GM12878 (cell line): Measurements from ENCODE around the gene ISG15.

Source experiments
- CHD4 ChIP-seq: fragments of 200-600 bp; sonication (generic); IDR thresholded peaks from 2 replicates; pipeline ENCODE4 v1.6.1; 2016; ENCODE audit warnings: mild to moderate bottlenecking
- EP300 ChIP-seq, 2 experiments: fragments of 150-350 bp in 1 of 2; IDR thresholded peaks; 2 replicates each; pipeline ENCODE4 v1.6.1; 2011 to 2012; ENCODE audit warnings: low read depth in 2 of 2, low read length in 2 of 2, borderline replicate concordance in 1 of 2, improper control_type of control experiment in 1 of 2, inconsistent platforms in 1 of 2; ENCODE audit not compliant: control insufficient read depth in 1 of 2
- GABPA ChIP-seq: IDR thresholded peaks from 2 replicates; pipeline ENCODE4 v1.6.1; 2014; ENCODE audit warnings: antibody characterized with exemption, low read depth, mild to moderate bottlenecking, inconsistent platforms
- JUND ChIP-seq: IDR thresholded peaks from 2 replicates; pipeline ENCODE4 v1.6.1; 2012; ENCODE audit warnings: low read depth, mild to moderate bottlenecking, low read length, improper control_type of control experiment, moderate library complexity
- POLR2A ChIP-seq: IDR thresholded peaks from 2 replicates; pipeline ENCODE4 v1.6.1; 2011; ENCODE audit warnings: low read depth, mild to moderate bottlenecking, low read length
- SMC3 ChIP-seq: IDR thresholded peaks from 2 replicates; pipeline ENCODE4 v1.6.1; 2011; ENCODE audit warnings: low read length, improper control_type of control experiment, borderline replicate concordance
- TAF1 ChIP-seq: IDR thresholded peaks from 2 replicates; pipeline ENCODE4 v1.6.1; 2011; ENCODE audit warnings: mild to moderate bottlenecking, low read depth, low read length, borderline replicate concordance
- ZNF274 ChIP-seq: IDR thresholded peaks from one replicate; pipeline ENCODE4 v1.8.0; 2011; ENCODE audit not compliant: insufficient read length, insufficient read depth
- TF ChIP-seq, protein P1 (sequence below), 3 experiments: IDR thresholded peaks in 2 of 3; conservative IDR thresholded peaks in 1 of 3; 2 replicates each; pipeline ENCODE4 v1.5.1; 2011; ENCODE audit warnings: low read depth in 3 of 3, low read length in 3 of 3, mild to moderate bottlenecking in 3 of 3, control low read depth in 2 of 3, moderate library complexity in 2 of 3, inconsistent platforms in 1 of 3, mixed read lengths in 1 of 3; ENCODE audit not compliant: control insufficient read depth in 2 of 3, insufficient read depth in 1 of 3; ENCODE audit errors: extremely low read depth in 1 of 3
- TF ChIP-seq, protein P2 (sequence below): IDR thresholded peaks from 2 replicates; pipeline ENCODE4 v1.6.1; 2012; ENCODE audit warnings: low read length, inconsistent platforms
- TF ChIP-seq, protein P3 (sequence below): fragments of 450-650 bp; formaldehyde crosslinking; IDR thresholded peaks from 2 replicates; pipeline ENCODE4 v1.4.0; 2020; ENCODE audit warnings: mild to moderate bottlenecking, moderate library complexity

DNA sequence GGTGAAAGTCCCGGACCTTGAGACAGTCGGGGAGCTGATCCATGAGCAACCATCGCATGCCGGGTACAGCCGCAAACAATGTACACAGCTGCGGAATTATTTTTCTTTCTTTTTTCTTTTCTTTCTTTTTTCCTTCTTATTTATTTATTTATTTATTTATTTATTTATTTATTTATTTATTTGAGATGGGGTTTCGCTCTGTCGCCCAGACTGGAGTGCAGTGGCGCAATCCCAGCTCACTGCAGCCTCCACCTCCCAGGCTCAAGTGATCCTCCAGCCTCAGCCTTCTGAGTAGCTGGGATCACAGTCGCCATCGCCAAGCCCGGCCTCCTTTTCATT, 28.9 kb upstream of the ISG15 start:
- TF ChIP-seq TAF1, result no peak
- TF ChIP-seq ZNF274, result no peak
- no peak for TF ChIP-seq EP300 (IDR thresholded peaks at IDR 0.05; ENCODE audit: borderline replicate concordance in 1 of 2, control insufficient read depth in 1 of 2, low read depth in 2 of 2, low read length in 2 of 2)
- no peak for TF ChIP-seq CHD4
- TF ChIP-seq, protein P1, sequence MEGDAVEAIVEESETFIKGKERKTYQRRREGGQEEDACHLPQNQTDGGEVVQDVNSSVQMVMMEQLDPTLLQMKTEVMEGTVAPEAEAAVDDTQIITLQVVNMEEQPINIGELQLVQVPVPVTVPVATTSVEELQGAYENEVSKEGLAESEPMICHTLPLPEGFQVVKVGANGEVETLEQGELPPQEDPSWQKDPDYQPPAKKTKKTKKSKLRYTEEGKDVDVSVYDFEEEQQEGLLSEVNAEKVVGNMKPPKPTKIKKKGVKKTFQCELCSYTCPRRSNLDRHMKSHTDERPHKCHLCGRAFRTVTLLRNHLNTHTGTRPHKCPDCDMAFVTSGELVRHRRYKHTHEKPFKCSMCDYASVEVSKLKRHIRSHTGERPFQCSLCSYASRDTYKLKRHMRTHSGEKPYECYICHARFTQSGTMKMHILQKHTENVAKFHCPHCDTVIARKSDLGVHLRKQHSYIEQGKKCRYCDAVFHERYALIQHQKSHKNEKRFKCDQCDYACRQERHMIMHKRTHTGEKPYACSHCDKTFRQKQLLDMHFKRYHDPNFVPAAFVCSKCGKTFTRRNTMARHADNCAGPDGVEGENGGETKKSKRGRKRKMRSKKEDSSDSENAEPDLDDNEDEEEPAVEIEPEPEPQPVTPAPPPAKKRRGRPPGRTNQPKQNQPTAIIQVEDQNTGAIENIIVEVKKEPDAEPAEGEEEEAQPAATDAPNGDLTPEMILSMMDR (IDR thresholded peaks at IDR 0.05 in 2 of 3, conservative IDR thresholded peaks at IDR 0.05 in 1 of 3; ENCODE audit: control insufficient read depth in 2 of 3, extremely low read depth in 1 of 3, insufficient read depth in 1 of 3, low read depth in 3 of 3, low read length in 3 of 3), result no peak
- no peak for TF ChIP-seq POLR2A
- TF ChIP-seq, protein P2, sequence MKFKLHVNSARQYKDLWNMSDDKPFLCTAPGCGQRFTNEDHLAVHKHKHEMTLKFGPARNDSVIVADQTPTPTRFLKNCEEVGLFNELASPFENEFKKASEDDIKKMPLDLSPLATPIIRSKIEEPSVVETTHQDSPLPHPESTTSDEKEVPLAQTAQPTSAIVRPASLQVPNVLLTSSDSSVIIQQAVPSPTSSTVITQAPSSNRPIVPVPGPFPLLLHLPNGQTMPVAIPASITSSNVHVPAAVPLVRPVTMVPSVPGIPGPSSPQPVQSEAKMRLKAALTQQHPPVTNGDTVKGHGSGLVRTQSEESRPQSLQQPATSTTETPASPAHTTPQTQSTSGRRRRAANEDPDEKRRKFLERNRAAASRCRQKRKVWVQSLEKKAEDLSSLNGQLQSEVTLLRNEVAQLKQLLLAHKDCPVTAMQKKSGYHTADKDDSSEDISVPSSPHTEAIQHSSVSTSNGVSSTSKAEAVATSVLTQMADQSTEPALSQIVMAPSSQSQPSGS, result no peak
- TF ChIP-seq SMC3, result no peak
- TF ChIP-seq, protein P3, sequence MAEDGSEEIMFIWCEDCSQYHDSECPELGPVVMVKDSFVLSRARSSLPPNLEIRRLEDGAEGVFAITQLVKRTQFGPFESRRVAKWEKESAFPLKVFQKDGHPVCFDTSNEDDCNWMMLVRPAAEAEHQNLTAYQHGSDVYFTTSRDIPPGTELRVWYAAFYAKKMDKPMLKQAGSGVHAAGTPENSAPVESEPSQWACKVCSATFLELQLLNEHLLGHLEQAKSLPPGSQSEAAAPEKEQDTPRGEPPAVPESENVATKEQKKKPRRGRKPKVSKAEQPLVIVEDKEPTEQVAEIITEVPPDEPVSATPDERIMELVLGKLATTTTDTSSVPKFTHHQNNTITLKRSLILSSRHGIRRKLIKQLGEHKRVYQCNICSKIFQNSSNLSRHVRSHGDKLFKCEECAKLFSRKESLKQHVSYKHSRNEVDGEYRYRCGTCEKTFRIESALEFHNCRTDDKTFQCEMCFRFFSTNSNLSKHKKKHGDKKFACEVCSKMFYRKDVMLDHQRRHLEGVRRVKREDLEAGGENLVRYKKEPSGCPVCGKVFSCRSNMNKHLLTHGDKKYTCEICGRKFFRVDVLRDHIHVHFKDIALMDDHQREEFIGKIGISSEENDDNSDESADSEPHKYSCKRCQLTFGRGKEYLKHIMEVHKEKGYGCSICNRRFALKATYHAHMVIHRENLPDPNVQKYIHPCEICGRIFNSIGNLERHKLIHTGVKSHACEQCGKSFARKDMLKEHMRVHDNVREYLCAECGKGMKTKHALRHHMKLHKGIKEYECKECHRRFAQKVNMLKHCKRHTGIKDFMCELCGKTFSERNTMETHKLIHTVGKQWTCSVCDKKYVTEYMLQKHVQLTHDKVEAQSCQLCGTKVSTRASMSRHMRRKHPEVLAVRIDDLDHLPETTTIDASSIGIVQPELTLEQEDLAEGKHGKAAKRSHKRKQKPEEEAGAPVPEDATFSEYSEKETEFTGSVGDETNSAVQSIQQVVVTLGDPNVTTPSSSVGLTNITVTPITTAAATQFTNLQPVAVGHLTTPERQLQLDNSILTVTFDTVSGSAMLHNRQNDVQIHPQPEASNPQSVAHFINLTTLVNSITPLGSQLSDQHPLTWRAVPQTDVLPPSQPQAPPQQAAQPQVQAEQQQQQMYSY (CRISPR knock-in tag), result no peak
- TF ChIP-seq GABPA, result no peak
- no peak for TF ChIP-seq JUND
